H9 (cell line): ENCODE results near the gene MORF4L1. TPM values are rescaled to one million over a fixed set of nuclear protein-coding genes. Genes with fewer than 3 reads are reported as not detected.
A peak's percentile ranks its signal among the peaks of the same experiment; 100 is the strongest.
"Not testable (repeated sequence)": the region's sequence is repeated elsewhere in the genome, so short reads cannot be mapped to it uniquely, and the experiment has no call there.

Experiments
- DNase-seq: peaks from one replicate; pipeline ENCODE4 v3.0.0-alpha.2; 2017
- H2AFZ ChIP-seq: one replicate; pipeline ENCODE4 v1.6.1; 2013; ENCODE audit warnings: mild to moderate bottlenecking, low read length, control low read depth, moderate library complexity
- H2AK5ac ChIP-seq: 2 replicates; pipeline ENCODE4 v1.6.1; 2013; ENCODE audit warnings: low read length, control low read depth, mixed read lengths; ENCODE audit not compliant: insufficient read length
- H2BK120ac ChIP-seq: one replicate; pipeline ENCODE4 v1.6.1; 2013; ENCODE audit warnings: low read depth, mild to moderate bottlenecking, low read length, control low read depth, inconsistent platforms; ENCODE audit not compliant: poor library complexity, severe bottlenecking
- H2BK12ac ChIP-seq: 2 replicates; pipeline ENCODE4 v1.6.1; 2013; ENCODE audit warnings: low read length, control low read depth, mixed read lengths, low read depth; ENCODE audit not compliant: insufficient read length
- H2BK15ac ChIP-seq: 2 replicates; pipeline ENCODE4 v1.6.1; 2013; ENCODE audit warnings: low read depth, low read length, control low read depth
- H2BK20ac ChIP-seq: one replicate; pipeline ENCODE4 v1.6.1; 2013; ENCODE audit warnings: low read depth, mild to moderate bottlenecking, low read length, control low read depth, inconsistent platforms; ENCODE audit not compliant: poor library complexity, severe bottlenecking
- H2BK5ac ChIP-seq: 2 replicates; pipeline ENCODE4 v1.6.1; 2013; ENCODE audit warnings: low read length, control low read depth, mixed read lengths; ENCODE audit not compliant: insufficient read length
- H3K14ac ChIP-seq: 2 replicates; pipeline ENCODE4 v1.6.1; 2013; ENCODE audit warnings: low read length, control low read depth; ENCODE audit not compliant: insufficient read depth
- H3K18ac ChIP-seq: 2 replicates; pipeline ENCODE4 v1.6.1; 2013; ENCODE audit warnings: low read depth, mild to moderate bottlenecking, mixed read lengths, low read length, control low read depth; ENCODE audit not compliant: insufficient read length
- H3K23ac ChIP-seq: 2 replicates; pipeline ENCODE4 v1.6.1; 2013; ENCODE audit warnings: low read length, control low read depth, mixed read lengths, low read depth; ENCODE audit not compliant: insufficient read length
- H3K23me2 ChIP-seq: 2 replicates; pipeline ENCODE4 v1.6.1; 2013; ENCODE audit warnings: low read depth, mild to moderate bottlenecking, mixed read lengths, low read length, control low read depth; ENCODE audit not compliant: insufficient read length, poor library complexity, severe bottlenecking
- H3K27ac ChIP-seq: 2 replicates; pipeline ENCODE4 v1.5.1; 2013; ENCODE audit warnings: low read length, control low read depth, mixed read lengths, low read depth; ENCODE audit not compliant: insufficient read length
- H3K27me3 ChIP-seq: 2 replicates; pipeline ENCODE4 v1.6.1; 2013; ENCODE audit warnings: low read length, control low read depth, inconsistent platforms; ENCODE audit not compliant: insufficient read depth
- H3K4ac ChIP-seq: 2 replicates; pipeline ENCODE4 v1.6.1; 2013; ENCODE audit warnings: low read depth, mild to moderate bottlenecking, control low read depth, inconsistent platforms, low read length, moderate library complexity
- H3K4me1 ChIP-seq: 2 replicates; pipeline ENCODE4 v1.6.1; 2013; ENCODE audit warnings: low read length, control low read depth, inconsistent platforms; ENCODE audit not compliant: insufficient read depth
- H3K4me2 ChIP-seq: 2 replicates; pipeline ENCODE4 v1.6.1; 2013; ENCODE audit warnings: low read length, control low read depth, mixed read lengths; ENCODE audit not compliant: insufficient read length, insufficient read depth
- H3K56ac ChIP-seq: 2 replicates; pipeline ENCODE4 v1.6.1; 2013; ENCODE audit warnings: low read depth, mild to moderate bottlenecking, mixed read lengths, low read length, control low read depth; ENCODE audit not compliant: insufficient read length
- H3K79me1 ChIP-seq: 2 replicates; pipeline ENCODE4 v1.6.1; 2013; ENCODE audit warnings: low read depth, mild to moderate bottlenecking, moderate library complexity, low read length, control low read depth, inconsistent platforms; ENCODE audit not compliant: insufficient read depth, poor library complexity, severe bottlenecking
- H3K79me2 ChIP-seq: 2 replicates; pipeline ENCODE4 v1.6.1; 2013; ENCODE audit warnings: low read length, control low read depth, inconsistent platforms; ENCODE audit not compliant: insufficient read depth
- H3K9ac ChIP-seq: 2 replicates; pipeline ENCODE4 v1.6.1; 2013; ENCODE audit warnings: low read length, control low read depth, mixed read lengths; ENCODE audit not compliant: insufficient read length; ENCODE audit errors: extremely low read depth
- H3K9me3 ChIP-seq: one replicate; pipeline ENCODE4 v1.6.1; 2013; ENCODE audit warnings: low read depth, low read length, inconsistent platforms; ENCODE audit not compliant: control insufficient read depth
- H3T11ph ChIP-seq: one replicate; pipeline ENCODE4 v1.6.1; 2013; ENCODE audit warnings: mild to moderate bottlenecking, low read length, control low read depth, inconsistent platforms
- H4K20me1 ChIP-seq: one replicate; pipeline ENCODE4 v1.6.1; 2013; ENCODE audit not compliant: control insufficient read depth, insufficient read length, insufficient read depth
- H4K5ac ChIP-seq: 2 replicates; pipeline ENCODE4 v1.6.1; 2013; ENCODE audit warnings: low read depth, mild to moderate bottlenecking, mixed read lengths, low read length, control low read depth; ENCODE audit not compliant: insufficient read length
- H4K8ac ChIP-seq: replicated peaks from 2 replicates; pipeline ENCODE4 v1.6.1; 2013; ENCODE audit warnings: low read length, control low read depth, mixed read lengths, low read depth; ENCODE audit not compliant: insufficient read length
- H4K91ac ChIP-seq: 2 replicates; pipeline ENCODE4 v1.6.1; 2013; ENCODE audit warnings: low read depth, mild to moderate bottlenecking, moderate library complexity, mixed read lengths, low read length, control low read depth; ENCODE audit not compliant: insufficient read length
- H3K27ac Mint-ChIP-seq, 3 experiments: 2 replicates in 2 of 3; 3 replicates in 1 of 3; pipeline ENCODE4 v1.8.0; 2020 to 2021; ENCODE audit warnings: mixed read lengths in 3 of 3, mild to moderate bottlenecking in 1 of 3, moderate library complexity in 1 of 3
- H3K27me3 Mint-ChIP-seq: 2 replicates; pipeline ENCODE4 v1.8.0; 2021; ENCODE audit warnings: low read depth, mild to moderate bottlenecking, moderate library complexity, mixed read lengths
- H3K36me3 Mint-ChIP-seq, 3 experiments: 2 replicates in 2 of 3; 3 replicates in 1 of 3; pipeline ENCODE4 v1.8.0; 2020 to 2021; ENCODE audit warnings: low read depth in 3 of 3, mixed read lengths in 3 of 3; ENCODE audit not compliant: insufficient read depth in 1 of 3
- H3K4me1 Mint-ChIP-seq, 2 experiments: 2 replicates each; pipeline ENCODE4 v1.8.0; 2020; ENCODE audit warnings: mixed read lengths in 2 of 2
- H3K4me3 Mint-ChIP-seq, 2 experiments: 2 replicates in 1 of 2; 3 replicates in 1 of 2; pipeline ENCODE4 v1.8.0; 2020 to 2021; ENCODE audit warnings: mild to moderate bottlenecking in 2 of 2, mixed read lengths in 2 of 2, moderate library complexity in 1 of 2
- H3K9me3 Mint-ChIP-seq, 2 experiments: 2 replicates in 1 of 2; 3 replicates in 1 of 2; pipeline ENCODE4 v1.8.0; 2020; ENCODE audit warnings: mild to moderate bottlenecking in 2 of 2, mixed read lengths in 2 of 2, moderate library complexity in 1 of 2
- WGBS: extraction: QIAGEN DNeasy Blood & Tissue Kit; methylation state at CpG from one replicate; pipeline ENCODE4 v1.1.7; 2013; ENCODE audit warnings: missing lambda C conversion rate, low lambda C conversion rate, mixed read lengths; ENCODE audit not compliant: insufficient read length; ENCODE audit errors: extremely low coverage; 5-methylcytosine and 5-hydroxymethylcytosine counted together
- total RNA-seq: library from RNA; stranded (reverse); gene quantifications from 2 replicates; pipeline ENCODE4 v1.2.1, GENCODE V29; 2021
- TF ChIP-seq, protein P1 (sequence below): fragments of 200-600 bp; sonication (generic); conservative IDR thresholded peaks from 3 replicates; pipeline ENCODE4 v1.8.0; 2021; ENCODE audit warnings: antibody characterized with exemption, mild to moderate bottlenecking

MORF4L1 gene
- total RNA-seq, 1 experiment from 2014 or later = 544 TPM

GRCh38 chr15:78868366-78868765, 4.3 kb upstream of the MORF4L1 start:
- Mint-ChIP-seq H3K36me3 (peaks cover 0 to 4% (median 4%) of the 10 kb centered on the region in 3 experiments; a peak in 4 of 7 replicates), H3K9me3 (peaks cover 0 to 3% of the 10 kb centered on the region in 2 experiments; a peak in 2 of 5 replicates), H3K27me3 (no peaks in the 10 kb centered on the region), H3K4me1 (peaks cover 4 to 11% of the 10 kb centered on the region in 2 experiments), H3K4me3 (no peak overlapping the region), H3K27ac (peak overlapping the region in 1 of 3 experiments; percentile 74; a peak in 1 of 7 replicates)
- H2BK12ac ChIP-seq = no peak overlapping the region
- H3T11ph ChIP-seq = no peak overlapping the region
- H3K56ac ChIP-seq = no peak overlapping the region
- peaks cover 6% of the 10 kb centered on the region for H3K23me2 ChIP-seq
- no peak overlapping the region for H3K27ac ChIP-seq
- H3K18ac ChIP-seq = no peak overlapping the region
- no peaks in the 10 kb centered on the region for H3K79me1 ChIP-seq
- no peaks in the 10 kb centered on the region for H4K20me1 ChIP-seq
- no peak overlapping the region for H3K4ac ChIP-seq
- TF ChIP-seq, protein P1, sequence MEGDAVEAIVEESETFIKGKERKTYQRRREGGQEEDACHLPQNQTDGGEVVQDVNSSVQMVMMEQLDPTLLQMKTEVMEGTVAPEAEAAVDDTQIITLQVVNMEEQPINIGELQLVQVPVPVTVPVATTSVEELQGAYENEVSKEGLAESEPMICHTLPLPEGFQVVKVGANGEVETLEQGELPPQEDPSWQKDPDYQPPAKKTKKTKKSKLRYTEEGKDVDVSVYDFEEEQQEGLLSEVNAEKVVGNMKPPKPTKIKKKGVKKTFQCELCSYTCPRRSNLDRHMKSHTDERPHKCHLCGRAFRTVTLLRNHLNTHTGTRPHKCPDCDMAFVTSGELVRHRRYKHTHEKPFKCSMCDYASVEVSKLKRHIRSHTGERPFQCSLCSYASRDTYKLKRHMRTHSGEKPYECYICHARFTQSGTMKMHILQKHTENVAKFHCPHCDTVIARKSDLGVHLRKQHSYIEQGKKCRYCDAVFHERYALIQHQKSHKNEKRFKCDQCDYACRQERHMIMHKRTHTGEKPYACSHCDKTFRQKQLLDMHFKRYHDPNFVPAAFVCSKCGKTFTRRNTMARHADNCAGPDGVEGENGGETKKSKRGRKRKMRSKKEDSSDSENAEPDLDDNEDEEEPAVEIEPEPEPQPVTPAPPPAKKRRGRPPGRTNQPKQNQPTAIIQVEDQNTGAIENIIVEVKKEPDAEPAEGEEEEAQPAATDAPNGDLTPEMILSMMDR = no peak
- H3K9me3 ChIP-seq = no peaks in the 10 kb centered on the region
- no peaks in the 10 kb centered on the region; the same call in 1 of the 2 replicates for H3K79me2 ChIP-seq
- H2AFZ ChIP-seq = no peak overlapping the region
- no CpG with 5 or more reads among the region's 3 CpGs for WGBS
- H3K27me3 ChIP-seq = no peaks in the 10 kb centered on the region
- no peaks in the 10 kb centered on the region for H3K4me1 ChIP-seq
- no peak overlapping the region for H2BK15ac ChIP-seq
- no peak overlapping the region for H3K14ac ChIP-seq
- H3K4me2 ChIP-seq = no peak overlapping the region
- H4K91ac ChIP-seq = no peak overlapping the region
- H3K23ac ChIP-seq = no peak overlapping the region
- no peak overlapping the region for H4K5ac ChIP-seq
- H2BK120ac ChIP-seq = no peak overlapping the region
- H2BK20ac ChIP-seq = no peak overlapping the region
- no peak overlapping the region for H3K9ac ChIP-seq
- H2BK5ac ChIP-seq = no peak overlapping the region
- H2AK5ac ChIP-seq = no peak overlapping the region
- no peak for DNase-seq
- no peak overlapping the region for H4K8ac ChIP-seq

GRCh38 chr15:78871483-78872127, 1.1 kb upstream of the MORF4L1 start:
- peak overlapping the region; percentile 92 for H3K4me2 ChIP-seq
- H3K4me1 Mint-ChIP-seq = peaks cover 23 to 34% of the 10 kb centered on the region in 2 experiments
- not testable (repeated sequence) for H3K18ac ChIP-seq, DNase-seq, H3K9ac ChIP-seq, H4K20me1 ChIP-seq, H2BK120ac ChIP-seq, H2BK5ac ChIP-seq, H2AFZ ChIP-seq, H3K79me1 ChIP-seq, H2BK12ac ChIP-seq, H4K5ac ChIP-seq, H3K27me3 Mint-ChIP-seq, H2BK15ac ChIP-seq, H3K9me3 Mint-ChIP-seq, H4K8ac ChIP-seq, H3K23ac ChIP-seq, H3K4me1 ChIP-seq, H3K23me2 ChIP-seq, H3K56ac ChIP-seq, H3T11ph ChIP-seq, H3K9me3 ChIP-seq, H3K27me3 ChIP-seq, H3K14ac ChIP-seq, H4K91ac ChIP-seq, H2BK20ac ChIP-seq, H3K4ac ChIP-seq, H2AK5ac ChIP-seq
- H3K4me3 Mint-ChIP-seq = peak overlapping the region; percentile 93 to 100
- peak overlapping the region; percentile 97 to 100 (median 99) for H3K27ac Mint-ChIP-seq
- H3K79me2 ChIP-seq = peaks cover 31% of the 10 kb centered on the region
- no CpG with 5 or more reads among the region's 24 CpGs for WGBS
- H3K27ac ChIP-seq = peak overlapping the region; percentile 66
- peaks cover 5 to 18% (median 10%) of the 10 kb centered on the region in 3 experiments; a peak in 6 of 7 replicates for H3K36me3 Mint-ChIP-seq
